Keratinocyte (primary cell): Measurements from ENCODE around the gene MS4A2. TPM values are rescaled to one million over a fixed set of nuclear protein-coding genes. Genes with fewer than 3 reads are reported as not detected.

Experiments
- DNase-seq: peaks from one replicate; pipeline ENCODE4 v3.0.0-alpha.2; 2011; ENCODE audit warnings: low read depth, missing footprints, low spot score
- FAIRE-seq: peaks from 2 replicates; lab custom pipeline; 2011; peaks lifted over from hg19 to GRCh38; lab: Jason Lieb, UNC
- H2AFZ ChIP-seq: 2 replicates; pipeline ENCODE4 v1.6.0; 2012; ENCODE audit warnings: low read length, control low read depth, inconsistent platforms; ENCODE audit not compliant: control insufficient read depth
- H3K27ac ChIP-seq: 2 replicates; pipeline ENCODE4 v1.5.1; 2011; ENCODE audit warnings: low read length; ENCODE audit not compliant: control insufficient read depth, insufficient read depth
- H3K27me3 ChIP-seq: 3 replicates; pipeline ENCODE4 v1.6.0; 2011; ENCODE audit warnings: low read length; ENCODE audit not compliant: control insufficient read depth, insufficient read depth; ENCODE audit errors: extremely low read depth
- H3K36me3 ChIP-seq, 2 experiments: 2 replicates in 1 of 2; 3 replicates in 1 of 2; pipeline ENCODE4 v1.5.1; 2011; ENCODE audit warnings: low read length in 2 of 2, mild to moderate bottlenecking in 1 of 2; ENCODE audit not compliant: control insufficient read depth in 2 of 2, insufficient read depth in 2 of 2; ENCODE audit errors: extremely low read depth in 1 of 2
- H3K4me1 ChIP-seq: 3 replicates; pipeline ENCODE4 v1.5.1; 2011; ENCODE audit warnings: low read length; ENCODE audit not compliant: control insufficient read depth, insufficient read depth; ENCODE audit errors: extremely low read depth
- H3K4me2 ChIP-seq: 3 replicates; pipeline ENCODE4 v1.6.0; 2011; ENCODE audit warnings: low read depth, low read length; ENCODE audit not compliant: control insufficient read depth, insufficient read depth; ENCODE audit errors: extremely low read depth
- H3K4me3 ChIP-seq, 3 experiments: fragments of 200-600 bp in 1 of 3; sonication (generic) in 1 of 3; 2 replicates in 2 of 3; 3 replicates in 1 of 3; pipeline ENCODE4 v1.5.1; 2011 to 2016; ENCODE audit warnings: low read length in 3 of 3, mild to moderate bottlenecking in 3 of 3, control low read depth in 2 of 3, inconsistent platforms in 1 of 3, low read depth in 1 of 3, mixed read lengths in 1 of 3, mixed run types in 1 of 3, moderate library complexity in 1 of 3; ENCODE audit not compliant: control insufficient read depth in 2 of 3, insufficient read depth in 2 of 3; ENCODE audit errors: extremely low read depth in 1 of 3
- H3K79me2 ChIP-seq: 2 replicates; pipeline ENCODE4 v1.6.0; 2012; ENCODE audit warnings: low read length; ENCODE audit not compliant: control insufficient read depth, insufficient read depth
- H3K9ac ChIP-seq: 3 replicates; pipeline ENCODE4 v1.6.0; 2011; ENCODE audit warnings: low read length; ENCODE audit not compliant: control insufficient read depth, insufficient read depth; ENCODE audit errors: extremely low read depth
- H3K9me1 ChIP-seq: 3 replicates; pipeline ENCODE4 v1.6.0; 2011; ENCODE audit warnings: low read length; ENCODE audit not compliant: control insufficient read depth, insufficient read depth; ENCODE audit errors: extremely low read depth
- H3K9me3 ChIP-seq: 2 replicates; pipeline ENCODE4 v1.5.1; 2012; ENCODE audit warnings: low read depth, low read length; ENCODE audit not compliant: control insufficient read depth
- H4K20me1 ChIP-seq: 3 replicates; pipeline ENCODE4 v1.6.0; 2011; ENCODE audit warnings: low read length; ENCODE audit not compliant: control insufficient read depth, insufficient read depth; ENCODE audit errors: extremely low read depth
- CTCF ChIP-seq, 3 experiments: IDR thresholded peaks in 1 of 3; conservative IDR thresholded peaks in 1 of 3; optimal IDR thresholded peaks in 1 of 3; 2 replicates in 2 of 3; 3 replicates in 1 of 3; pipeline versions ENCODE3 to v1.5.1; 2011; ENCODE audit warnings: low read length in 3 of 3, mild to moderate bottlenecking in 3 of 3, moderate library complexity in 2 of 3, control low read depth in 1 of 3, inconsistent platforms in 1 of 3; ENCODE audit not compliant: insufficient read depth in 2 of 3; ENCODE audit errors: extremely low read depth in 1 of 3
- EZH2 ChIP-seq: IDR thresholded peaks from one replicate; pipeline ENCODE4 v1.6.1; 2012; ENCODE audit warnings: inconsistent platforms, mild to moderate bottlenecking, low read length, moderate library complexity
- dilution Hi-C: fragments of 300-500 bp; cut with MboI; formaldehyde crosslinking; loops from one replicate; pipeline ENCODE4 v1.7.0; 2020; ENCODE audit warnings: low sequenced_read_pairs; ENCODE audit not compliant: extremely low pct_ligation_motif_present
- polyA plus RNA-seq, 5 experiments: library from polyadenylated mRNA; depleted of rRNA in 3 of 5; stranded (reverse) in 3 of 5; stranded (forward) in 1 of 5; unstranded in 1 of 5; fragments of >200 nt; gene quantifications; 1 replicate in 1 of 5; 2 replicates in 3 of 5; 3 replicates in 1 of 5; pipeline versions ENCODE4 v1.2.1 to v1.2.3, GENCODE V29; 2011 to 2012; ENCODE audit warnings: missing spikeins in 2 of 5, low read depth in 1 of 5, low replicate concordance in 1 of 5

MS4A2 gene
- polyA plus RNA-seq, 1 donor (not counting 4 experiments of a cell fraction or from before 2014, with no cell fraction given) = not detected

- DNase-seq (no peak), FAIRE-seq (no peak)
- no peak for TF ChIP-seq EZH2
- TF ChIP-seq CTCF (optimal IDR thresholded peaks at IDR 0.05 in 1 of 3, IDR thresholded peaks at IDR 0.05 in 1 of 3, conservative IDR thresholded peaks at IDR 0.05 in 1 of 3; ENCODE audit: extremely low read depth in 1 of 3, insufficient read depth in 2 of 3, low read length in 3 of 3) = no peak
- H3K79me2 ChIP-seq = no peaks in the 10 kb centered on the region
- no peaks in the 10 kb centered on the region for H3K4me1 ChIP-seq
- H4K20me1 ChIP-seq = no peaks in the 10 kb centered on the region
- no peaks in the 10 kb centered on the region for H3K9me3 ChIP-seq
- H3K9ac ChIP-seq = no peak overlapping the region
- no peak overlapping the region for H2AFZ ChIP-seq
- no peaks in the 10 kb centered on the region for H3K27me3 ChIP-seq
- H3K36me3 ChIP-seq = no peaks in the 10 kb centered on the region
- no peak overlapping the region for H3K4me3 ChIP-seq
- no peak overlapping the region for H3K27ac ChIP-seq
- dilution Hi-C loops = no loop called here
- no peaks in the 10 kb centered on the region for H3K9me1 ChIP-seq
- no peak overlapping the region for H3K4me2 ChIP-seq
Measured at GRCh38 chr11:60119710-60120109, 31.2 kb downstream of the MS4A2 start.

GRCh38 chr11:60121264-60121663 is 32.8 kb downstream of the MS4A2 start:
- Histone ChIP-seq H2AFZ (peak overlapping the region; percentile 22), H3K27ac (no peak overlapping the region), H4K20me1 (no peaks in the 10 kb centered on the region), H3K9me3 (no peaks in the 10 kb centered on the region), H3K4me2 (no peak overlapping the region), H3K4me3 (no peak overlapping the region), H3K9ac (no peak overlapping the region), H3K36me3 (no peaks in the 10 kb centered on the region), H3K4me1 (peaks cover 4% of the 10 kb centered on the region), H3K27me3 (no peaks in the 10 kb centered on the region), H3K79me2 (no peaks in the 10 kb centered on the region), H3K9me1 (no peaks in the 10 kb centered on the region)
- no peak for FAIRE-seq
- TF ChIP-seq CTCF (optimal IDR thresholded peaks at IDR 0.05 in 1 of 3, IDR thresholded peaks at IDR 0.05 in 1 of 3, conservative IDR thresholded peaks at IDR 0.05 in 1 of 3; ENCODE audit: extremely low read depth in 1 of 3, insufficient read depth in 2 of 3, low read length in 3 of 3) (no peak), EZH2 (no peak)
- dilution Hi-C loops = no loop called here
- DNase-seq = no peak
